HG03457 (cell line): ENCODE data around the gene MTARC1.
A peak's percentile ranks its signal among the peaks of the same experiment; 100 is the strongest.

Source experiments
- ATAC-seq: cut with Tn5 transposase; IDR thresholded peaks from one replicate; pipeline ENCODE4 v1.9.1; 2021; ENCODE audit warnings: moderate number of reproducible peaks; ENCODE audit not compliant: unreplicated experiment

The MTARC1 gene

GRCh38 chr1:220786337-220787068, at the start of gene MTARC1:
Gene MTARC1 (plus strand): TSS chr1:220786913. CDS start chr1:220786945, 32 bp downstream.
- ATAC-seq: no peak

GRCh38 chr1:220741349-220741748, 45.4 kb upstream of the MTARC1 start:
- ATAC-seq: no peak

- ATAC-seq: no peak
These were observed 44.9 kb upstream of the MTARC1 start for GRCh38 chr1:220741825-220742224.

- ATAC-seq: no peak
These were observed 44.2 kb upstream of the MTARC1 start for GRCh38 chr1:220742520-220742919.

GRCh38 chr1:220746851-220747250, 39.9 kb upstream of the MTARC1 start:
- ATAC-seq: no peak

GRCh38 chr1:220747437-220748088, 39.1 kb upstream of the MTARC1 start:
- ATAC-seq: no peak

GRCh38 chr1:220748089-220748934, 38.4 kb upstream of the MTARC1 start, which contains the start of gene MTARC2:
Gene MTARC2 (plus strand): TSS chr1:220748322. CDS start chr1:220748532, 210 bp downstream.
- ATAC-seq: peak; percentile 87

- ATAC-seq: no peak
These were observed 37.8 kb upstream of the MTARC1 start for GRCh38 chr1:220748936-220749335.

- ATAC-seq: no peak
These were observed 36.6 kb upstream of the MTARC1 start for GRCh38 chr1:220750131-220750515.

GRCh38 chr1:220751111-220751510, 35.6 kb upstream of the MTARC1 start:
- no peak for ATAC-seq

GRCh38 chr1:220754212-220754917, 32.3 kb upstream of the MTARC1 start:
- no peak for ATAC-seq

GRCh38 chr1:220754918-220755295, 31.8 kb upstream of the MTARC1 start:
- ATAC-seq: no peak

GRCh38 chr1:220755309-220755708, 31.4 kb upstream of the MTARC1 start:
- no peak for ATAC-seq

- no peak for ATAC-seq
These were observed 29.3 kb upstream of the MTARC1 start for GRCh38 chr1:220757441-220757840.

GRCh38 chr1:220759147-220759546, 27.6 kb upstream of the MTARC1 start:
- ATAC-seq: no peak

- no peak for ATAC-seq
These were observed 24.9 kb upstream of the MTARC1 start for GRCh38 chr1:220761688-220762427.

GRCh38 chr1:220764757-220765156, 22.0 kb upstream of the MTARC1 start:
- ATAC-seq: no peak

- no peak for ATAC-seq
These were observed 19.2 kb upstream of the MTARC1 start for GRCh38 chr1:220767312-220768125.

GRCh38 chr1:220768126-220768601, 18.5 kb upstream of the MTARC1 start:
- ATAC-seq: no peak
